GM21423 (cell line): ENCODE data around the gene LRP1-AS.

Experiments used
- ATAC-seq: cut with Tn5 transposase; IDR thresholded peaks from one replicate; pipeline ENCODE4 v1.9.1; 2021; ENCODE audit warnings: mild to moderate bottlenecking, moderate library complexity; ENCODE audit not compliant: unreplicated experiment

LRP1-AS gene

DNA sequence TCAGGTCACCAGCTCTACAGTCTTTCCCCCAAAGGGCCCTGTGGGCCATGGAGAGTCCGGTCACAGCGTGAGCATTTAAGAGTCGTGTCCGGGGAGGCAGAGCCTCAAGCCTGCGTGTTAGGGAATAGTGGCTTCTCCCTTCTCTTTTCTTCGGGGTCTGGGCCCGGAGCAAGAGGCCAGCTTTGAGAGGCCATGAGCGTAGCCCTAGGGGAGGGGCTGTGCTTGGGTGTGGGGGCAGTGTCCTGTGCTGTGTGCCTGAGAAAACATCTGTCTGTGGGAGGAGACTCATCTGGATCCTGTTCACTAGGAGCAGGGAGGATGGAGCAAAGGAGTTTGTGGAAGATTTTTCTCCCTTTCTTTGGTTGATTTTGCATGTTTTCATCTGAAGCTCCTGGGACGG lies 5.3 kb downstream of the LRP1-AS start:
- no peak for ATAC-seq

DNA sequence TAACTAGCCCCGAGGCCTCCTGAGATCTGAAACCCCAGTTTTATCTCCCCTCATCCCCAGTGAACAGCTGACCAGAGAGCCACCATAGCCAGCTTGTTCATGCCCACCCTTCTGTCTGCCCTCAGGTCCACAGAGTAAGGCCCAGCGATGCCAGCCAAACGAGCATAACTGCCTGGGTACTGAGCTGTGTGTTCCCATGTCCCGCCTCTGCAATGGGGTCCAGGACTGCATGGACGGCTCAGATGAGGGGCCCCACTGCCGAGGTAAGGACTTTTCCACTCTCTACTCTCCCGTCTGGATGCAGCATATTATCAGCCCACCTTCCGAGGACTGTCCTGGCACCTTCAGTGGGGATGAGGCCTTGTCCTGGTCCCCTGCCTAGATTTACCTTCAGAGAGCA lies 6.2 kb downstream of the LRP1-AS start:
- ATAC-seq = no peak

DNA sequence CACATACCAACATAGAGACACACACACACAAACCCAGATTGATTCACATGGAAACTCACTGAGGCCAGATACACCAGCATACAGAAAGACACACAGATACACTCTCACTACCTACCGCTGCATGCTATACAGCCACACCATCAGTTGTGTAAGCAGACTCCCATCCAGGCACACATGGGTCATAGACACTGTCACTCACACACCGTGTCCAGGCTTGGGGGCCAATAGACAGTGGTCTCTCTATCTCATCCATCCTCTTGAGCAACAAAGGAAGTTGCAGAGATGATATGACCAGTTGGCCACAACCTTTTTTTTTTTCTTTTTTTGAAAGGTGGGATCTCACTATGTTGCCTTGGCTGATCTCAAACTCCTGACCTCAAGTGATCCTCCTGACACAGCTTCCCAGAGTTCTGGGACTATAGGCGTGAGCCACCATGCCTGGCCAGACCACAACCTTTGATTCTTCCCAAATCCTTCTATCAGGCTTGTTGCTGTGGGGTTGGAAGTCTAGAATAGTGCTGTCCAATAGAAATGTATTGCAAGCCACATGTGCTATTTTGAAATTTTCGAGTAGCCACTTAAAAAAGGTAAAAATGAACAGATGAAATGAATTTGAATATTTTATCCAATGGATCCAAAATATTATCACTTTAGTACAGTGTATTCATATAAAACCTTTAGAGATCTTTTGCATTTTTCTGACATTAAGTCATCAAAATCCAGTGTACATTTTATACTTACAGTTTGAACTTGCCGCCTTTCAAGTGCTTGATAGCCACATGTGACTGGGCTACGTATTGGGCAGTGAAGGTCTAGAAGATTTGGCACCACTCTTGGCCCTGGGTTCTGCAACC lies 7.4 kb downstream of the LRP1-AS start:
- no peak for ATAC-seq

DNA sequence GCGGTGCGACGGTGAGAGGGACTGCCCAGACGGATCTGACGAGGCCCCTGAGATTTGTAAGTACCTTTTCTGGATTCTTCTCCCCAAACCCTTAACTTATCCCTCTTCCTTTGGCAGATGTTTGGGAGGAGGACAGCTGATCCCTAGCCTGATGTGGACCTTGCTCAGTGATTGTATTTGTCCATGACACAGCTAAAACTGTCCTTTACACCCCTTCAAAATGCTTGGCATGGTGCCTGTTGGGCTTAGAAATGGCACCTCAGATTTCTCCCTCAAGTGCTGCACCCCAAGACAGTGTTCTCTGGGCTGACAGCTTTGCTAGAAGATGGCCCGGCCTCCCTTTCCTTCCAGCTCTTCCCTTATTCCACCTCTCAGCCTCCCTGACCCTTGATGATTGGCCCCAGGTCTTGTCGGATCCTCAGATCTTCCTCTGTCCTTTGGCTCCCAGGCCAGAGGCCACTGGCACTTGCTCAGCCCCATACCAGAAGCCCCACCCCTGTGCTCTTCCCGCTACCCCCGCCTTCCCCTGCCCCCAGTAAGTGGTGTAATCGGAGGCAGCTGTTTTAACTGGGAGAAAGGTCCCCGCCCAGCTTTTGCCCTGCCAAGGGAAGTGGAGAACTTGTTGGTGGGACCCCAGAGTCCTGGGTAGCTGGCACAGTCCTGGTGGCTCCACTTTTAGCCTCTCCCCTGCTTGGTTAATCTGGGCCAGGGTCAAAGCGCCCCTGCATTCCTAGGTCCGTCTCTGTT lies 8.7 kb downstream of the LRP1-AS start:
- no peak for ATAC-seq

DNA sequence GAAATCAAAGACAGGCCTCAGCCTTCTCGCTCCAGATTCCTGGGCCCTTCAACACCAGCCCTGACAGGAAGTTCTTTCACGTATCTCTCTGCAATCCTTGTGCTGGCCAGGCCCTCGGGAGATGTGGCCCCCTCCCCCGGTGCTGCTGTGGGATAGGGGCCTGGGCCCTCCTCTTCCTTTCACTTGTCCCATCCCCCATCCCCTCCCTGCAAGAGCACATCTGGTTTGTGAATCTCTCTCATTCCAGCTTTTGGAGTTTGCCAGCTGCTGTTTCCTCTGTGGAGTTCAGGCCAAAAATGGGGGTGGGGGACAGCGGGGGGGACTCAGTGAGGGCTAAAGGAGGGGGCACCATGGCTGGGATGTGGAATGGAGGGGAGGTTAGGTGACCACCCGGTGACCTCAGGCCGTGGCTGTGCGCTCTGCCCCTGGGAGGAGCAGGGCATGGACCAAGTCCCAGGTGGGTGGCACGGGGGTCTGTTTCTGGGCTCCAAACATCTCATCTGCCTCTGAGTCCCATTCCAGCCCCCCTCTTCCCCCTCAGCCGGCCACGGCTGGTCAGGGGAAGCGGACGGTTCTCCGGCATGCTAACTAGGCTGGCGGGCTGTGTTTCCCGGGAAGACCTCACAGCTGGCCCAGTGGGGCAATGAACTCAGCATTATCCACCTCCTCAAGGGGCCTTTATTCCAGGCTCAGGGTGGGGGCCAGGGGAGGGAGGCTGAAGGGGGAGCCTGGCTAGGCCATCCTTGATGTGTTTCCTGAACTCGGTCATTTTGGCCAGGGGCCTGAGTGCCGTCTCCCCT lies 11.7 kb downstream of the LRP1-AS start:
- no peak for ATAC-seq

DNA sequence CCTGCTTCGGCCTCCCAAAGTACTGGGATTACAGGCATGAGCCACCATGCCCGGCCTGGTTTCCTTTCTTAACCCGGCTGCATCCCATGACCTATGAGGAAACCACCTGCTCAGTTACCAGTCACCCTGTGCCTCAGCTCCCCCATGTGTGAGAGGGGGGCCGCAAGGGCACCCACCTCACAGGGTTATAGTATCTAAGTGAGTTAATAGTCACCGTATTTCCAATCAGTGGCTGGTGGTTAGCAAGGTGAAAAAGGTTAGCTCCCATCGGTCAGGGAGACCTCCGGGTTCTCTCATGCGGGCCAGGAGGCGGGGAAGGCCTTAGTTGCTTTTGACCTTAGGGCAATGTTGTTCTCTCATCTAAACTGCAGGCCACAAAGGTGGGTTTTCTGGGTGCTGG lies 12.5 kb downstream of the LRP1-AS start:
- ATAC-seq = no peak

DNA sequence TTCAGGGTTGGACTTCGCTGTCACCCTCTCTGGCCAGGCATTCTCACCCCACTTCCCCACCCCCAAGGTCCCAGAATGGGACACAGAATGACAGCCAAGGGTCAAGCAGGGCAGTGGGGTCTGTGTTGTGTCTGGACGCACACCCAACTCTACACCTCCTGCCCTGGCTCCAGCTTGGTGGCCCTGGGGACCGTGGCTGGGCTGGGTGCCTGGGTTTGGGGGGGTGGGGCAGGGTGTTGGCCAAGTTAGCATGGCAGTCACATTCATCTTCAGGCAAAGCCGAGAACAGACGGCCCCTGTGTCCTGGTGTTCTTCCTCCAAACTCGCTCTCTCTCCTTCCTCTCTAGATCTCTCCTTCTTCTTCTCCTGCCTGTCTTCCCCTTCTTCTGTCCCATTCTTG lies 13.5 kb downstream of the LRP1-AS start:
- no peak for ATAC-seq

DNA sequence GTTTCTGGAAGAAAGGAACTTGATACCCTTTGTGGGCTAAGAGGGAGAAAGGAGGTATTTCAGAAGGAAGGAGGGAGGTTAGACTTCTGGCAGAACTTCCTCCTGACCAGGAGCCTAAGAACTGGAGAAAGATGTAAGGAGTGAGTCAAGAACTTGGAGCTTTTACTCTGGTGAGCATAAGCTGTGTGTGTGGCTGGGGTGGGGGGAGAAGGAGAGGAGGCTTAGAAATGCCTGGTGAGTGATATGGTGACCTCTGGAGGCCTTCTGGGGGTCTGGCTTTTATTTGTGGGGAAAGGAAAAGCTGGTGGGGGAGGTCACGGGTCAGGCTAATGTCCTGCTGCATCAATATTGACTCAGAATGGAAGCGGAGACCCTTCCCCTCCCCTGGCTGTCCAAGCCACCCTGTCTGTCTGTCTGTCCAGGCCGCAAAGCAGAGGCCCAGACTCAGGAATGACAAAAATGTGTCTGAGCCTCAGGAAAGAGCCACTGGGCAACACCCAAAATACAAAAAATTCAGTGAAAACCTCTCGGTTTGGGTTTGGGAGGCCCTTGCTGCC lies 14.3 kb downstream of the LRP1-AS start:
- ATAC-seq = no peak

DNA sequence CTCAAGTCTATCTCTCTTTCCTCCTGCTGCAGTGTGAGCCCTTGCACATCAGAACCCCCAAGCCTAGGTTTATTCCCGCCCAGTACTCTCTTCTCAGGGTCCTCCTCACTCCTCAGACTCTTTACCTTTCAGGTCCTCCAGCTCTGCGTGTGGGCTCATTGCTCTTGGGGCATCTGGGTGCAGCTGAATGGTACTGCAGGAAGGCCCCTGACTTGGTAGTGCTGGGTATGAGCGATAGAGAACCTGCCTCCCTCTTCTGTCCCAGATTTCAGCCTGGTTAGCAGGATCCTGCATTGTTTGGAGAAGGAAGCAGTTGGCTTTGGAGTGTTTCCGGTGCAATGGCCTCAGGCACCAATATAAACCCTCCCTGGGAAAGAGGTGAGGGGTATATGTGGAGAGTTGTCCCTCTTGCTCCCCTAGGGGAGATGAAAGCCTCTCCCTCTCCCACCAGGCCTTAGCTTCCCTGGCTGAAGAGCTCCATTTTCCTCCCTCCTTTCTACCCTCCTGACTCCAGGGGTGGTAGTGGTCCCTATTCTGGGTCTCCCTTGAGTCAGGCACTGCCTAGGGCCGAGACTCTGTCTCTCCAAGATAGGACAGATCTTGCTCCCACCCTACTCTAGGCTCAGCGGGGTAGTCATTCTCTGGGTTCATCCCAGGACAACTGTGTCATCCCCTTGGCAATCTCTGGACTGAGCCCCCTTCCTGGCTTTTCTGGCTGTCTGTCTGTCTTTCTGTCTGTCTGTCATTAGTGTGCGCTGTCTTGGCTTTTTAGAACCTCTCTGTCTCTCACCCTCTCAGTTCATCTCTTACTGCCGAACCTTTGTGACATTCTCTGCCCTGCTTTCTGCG lies 15.3 kb downstream of the LRP1-AS start:
- ATAC-seq = no peak

DNA sequence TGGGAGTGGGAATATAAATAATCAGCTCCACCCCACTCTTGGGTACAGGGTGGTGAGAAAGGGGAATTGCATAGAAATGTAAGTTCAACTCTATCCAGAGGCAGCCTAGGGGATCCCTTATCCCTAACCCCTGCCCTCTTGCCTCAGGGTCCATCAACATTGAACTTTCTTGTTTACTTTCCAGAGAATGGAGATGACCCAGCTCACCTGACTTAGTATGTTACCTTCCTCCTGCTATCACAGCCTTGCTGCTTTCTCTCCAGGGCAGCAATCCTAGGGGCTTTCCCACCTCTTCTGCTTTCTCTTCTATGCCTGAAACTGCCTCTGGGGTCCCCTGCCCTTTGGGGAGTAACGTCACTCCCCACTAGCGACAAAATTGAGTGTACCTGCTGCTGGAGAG lies 16.5 kb downstream of the LRP1-AS start:
- no peak for ATAC-seq

DNA sequence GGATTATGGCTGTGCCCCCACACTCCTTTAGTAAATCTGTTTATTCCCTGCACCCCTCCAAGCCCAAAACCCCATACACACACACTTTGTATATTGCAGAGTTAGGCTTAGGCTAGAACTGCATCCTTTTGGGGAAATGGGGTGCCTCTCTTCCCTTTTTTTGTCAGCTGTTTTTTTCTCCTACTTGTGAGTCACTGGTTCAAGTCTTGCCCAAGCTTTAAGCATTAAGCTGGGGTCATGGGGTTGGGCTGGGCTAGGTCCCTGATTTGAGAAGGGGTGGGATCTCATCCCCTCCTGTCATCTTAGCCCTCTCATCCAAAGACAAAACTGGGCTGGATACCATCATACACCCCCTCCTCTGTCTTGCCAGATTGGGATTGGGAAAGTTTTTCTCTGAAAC lies 17.5 kb downstream of the LRP1-AS start:
- no peak for ATAC-seq

DNA sequence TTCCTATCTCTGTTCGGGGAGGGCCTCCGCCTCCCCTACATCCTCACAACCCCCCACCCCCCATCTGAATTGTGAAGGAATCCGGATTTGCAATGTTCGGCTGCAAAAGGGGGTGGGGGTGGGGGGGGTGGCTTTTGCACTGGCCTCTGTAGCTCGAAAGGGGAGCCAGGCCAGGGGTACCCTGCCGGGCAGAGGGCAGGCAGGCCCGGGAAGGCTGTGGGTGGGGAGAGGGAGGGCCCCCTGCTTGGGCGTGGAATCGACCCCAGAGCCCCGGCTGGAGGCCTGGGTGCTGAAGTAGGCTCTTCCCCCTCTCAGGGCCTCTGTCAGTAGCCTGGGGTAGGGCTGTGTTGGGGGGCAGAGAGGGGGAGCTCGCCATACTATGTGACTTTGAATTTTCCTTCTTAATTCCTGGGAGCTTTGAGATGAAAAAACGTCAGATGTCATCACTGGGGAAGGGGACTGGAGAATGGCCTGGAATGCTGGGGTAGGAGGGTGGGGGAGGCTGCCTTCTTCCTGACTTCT lies 18.0 kb downstream of the LRP1-AS start:
- no peak for ATAC-seq

DNA sequence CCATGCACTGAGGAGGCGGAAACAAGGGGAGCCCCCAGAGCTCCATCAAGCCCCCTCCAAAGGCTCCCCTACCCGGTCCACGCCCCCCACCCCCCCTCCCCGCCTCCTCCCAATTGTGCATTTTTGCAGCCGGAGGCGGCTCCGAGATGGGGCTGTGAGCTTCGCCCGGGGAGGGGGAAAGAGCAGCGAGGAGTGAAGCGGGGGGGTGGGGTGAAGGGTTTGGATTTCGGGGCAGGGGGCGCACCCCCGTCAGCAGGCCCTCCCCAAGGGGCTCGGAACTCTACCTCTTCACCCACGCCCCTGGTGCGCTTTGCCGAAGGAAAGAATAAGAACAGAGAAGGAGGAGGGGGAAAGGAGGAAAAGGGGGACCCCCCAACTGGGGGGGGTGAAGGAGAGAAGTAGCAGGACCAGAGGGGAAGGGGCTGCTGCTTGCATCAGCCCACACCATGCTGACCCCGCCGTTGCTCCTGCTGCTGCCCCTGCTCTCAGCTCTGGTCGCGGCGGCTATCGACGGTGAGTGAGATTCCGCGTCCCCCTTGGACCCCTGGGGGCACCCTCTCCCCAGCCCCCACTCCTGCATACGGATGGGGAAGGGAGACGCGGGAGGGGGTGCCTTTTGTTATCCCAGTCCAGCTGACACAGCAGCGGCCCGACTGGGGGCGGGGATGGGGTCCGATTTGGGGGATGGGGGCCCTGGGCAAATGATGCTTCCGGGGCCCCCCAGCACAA lies 18.7 kb downstream of the LRP1-AS start:
- no peak for ATAC-seq

DNA sequence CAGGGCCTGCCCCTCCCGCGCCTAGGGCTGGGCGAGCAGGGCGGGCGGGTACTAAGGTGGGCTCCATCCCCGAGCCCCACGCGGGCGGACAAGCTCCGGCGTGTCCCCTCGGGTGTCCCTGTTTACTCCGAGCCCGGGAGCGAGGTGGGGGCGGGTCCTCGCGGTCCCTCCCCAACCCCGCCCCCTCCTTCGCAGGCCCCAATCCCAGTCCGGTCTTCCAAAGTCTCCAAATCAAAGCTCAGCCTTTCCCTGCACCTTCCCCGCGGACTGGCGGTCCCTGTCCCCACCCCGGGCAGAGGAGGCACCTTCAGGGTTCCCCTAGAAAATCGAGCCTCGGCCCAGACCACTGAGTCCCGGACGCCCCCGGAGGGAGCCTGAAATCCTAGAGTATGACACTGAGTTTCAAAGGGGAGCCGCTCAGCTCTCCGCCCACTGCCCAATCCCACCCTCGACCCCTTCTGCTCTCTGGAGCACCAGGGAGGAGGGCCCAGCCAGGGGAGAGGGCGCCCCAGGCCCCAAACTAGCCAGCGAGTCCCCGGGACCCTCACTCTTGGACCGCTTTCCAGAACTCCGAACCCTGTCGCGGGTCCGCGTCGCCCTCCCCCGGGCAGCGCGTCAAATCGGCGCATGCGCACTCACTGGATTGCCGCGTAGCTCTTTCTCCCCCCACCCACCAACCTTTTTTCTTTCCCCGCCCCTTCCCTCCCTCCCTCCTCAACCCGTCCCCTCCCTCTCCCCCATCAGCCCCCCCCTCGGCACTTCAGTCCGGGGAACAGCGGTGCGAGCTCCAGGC lies 19.5 kb downstream of the LRP1-AS start, which contains the start of gene LRP1:
Gene LRP1 (plus strand): TSS at position 758 of the 793 bp plus-strand sequence. CDS start 482 bp downstream, outside the sequence.
- ATAC-seq = no peak

DNA sequence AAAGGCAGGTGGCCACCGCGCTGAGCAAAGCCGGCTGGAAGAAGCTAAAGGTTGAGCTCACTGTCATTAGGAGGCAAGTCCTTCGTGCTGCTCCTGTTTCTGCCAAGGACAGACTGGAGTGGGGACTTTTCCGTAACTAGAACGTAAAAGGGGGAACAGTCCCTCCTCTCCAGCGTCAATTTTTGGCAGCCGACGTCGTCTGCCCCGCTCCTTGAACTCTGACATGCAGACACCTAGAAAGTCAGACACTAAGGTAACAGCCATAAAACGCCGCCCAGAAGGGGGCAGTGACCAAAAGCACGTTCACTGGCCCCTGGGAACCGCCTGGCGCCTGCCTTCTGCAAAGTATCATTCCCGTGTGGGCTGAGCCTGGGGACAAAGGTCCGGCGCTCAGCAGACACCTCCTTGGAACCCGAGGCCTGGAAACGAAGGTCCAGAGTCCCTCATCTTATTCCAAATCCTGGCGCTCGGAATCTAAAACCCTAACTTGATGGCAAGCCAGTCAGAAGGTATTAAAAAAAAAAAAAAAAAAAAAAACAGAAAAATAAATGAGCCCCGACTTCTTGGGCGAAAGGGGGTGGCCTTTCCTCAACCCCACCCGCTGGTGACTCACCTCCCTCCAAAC lies 20.2 kb downstream of the LRP1-AS start:
- no peak for ATAC-seq

DNA sequence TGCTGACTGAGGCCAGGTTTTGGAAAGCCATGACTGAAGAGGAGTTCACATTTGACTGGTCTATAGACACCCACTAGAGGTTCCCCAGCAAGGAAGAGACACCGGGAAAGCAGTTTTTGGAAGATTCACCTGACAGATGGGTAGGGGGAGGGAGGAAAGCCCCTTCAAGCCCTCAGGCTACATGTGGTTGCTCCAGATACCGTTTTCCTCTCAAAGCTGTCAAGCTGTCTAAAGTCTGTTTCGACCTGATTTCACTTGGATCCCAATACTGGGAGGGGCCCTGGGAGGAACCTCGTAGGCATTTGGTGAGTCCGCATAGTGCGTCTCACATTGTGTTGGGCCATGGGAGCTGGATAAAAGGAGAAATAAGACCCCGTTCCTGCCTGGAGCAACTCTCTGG lies 20.9 kb downstream of the LRP1-AS start:
- ATAC-seq = no peak

DNA sequence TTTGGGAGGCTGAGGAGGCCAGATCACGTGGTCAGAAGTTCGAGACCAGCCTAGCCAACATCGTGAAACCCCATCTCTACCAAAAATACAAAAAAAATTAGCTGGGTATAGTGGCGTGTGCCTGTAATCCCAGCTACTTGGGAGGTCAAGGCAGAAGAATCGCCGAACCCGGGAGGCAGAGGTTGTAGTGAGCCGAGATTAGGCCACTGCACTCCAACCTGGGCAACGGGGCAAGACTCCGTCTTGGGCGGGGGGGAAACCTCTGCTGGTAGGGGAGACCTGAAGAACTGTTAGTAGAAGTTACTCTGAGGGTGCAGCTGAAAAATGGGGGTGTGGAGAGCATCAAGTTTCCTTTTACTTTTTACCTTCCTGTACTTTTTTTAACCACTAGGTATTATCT lies 21.4 kb downstream of the LRP1-AS start:
- ATAC-seq = no peak

DNA sequence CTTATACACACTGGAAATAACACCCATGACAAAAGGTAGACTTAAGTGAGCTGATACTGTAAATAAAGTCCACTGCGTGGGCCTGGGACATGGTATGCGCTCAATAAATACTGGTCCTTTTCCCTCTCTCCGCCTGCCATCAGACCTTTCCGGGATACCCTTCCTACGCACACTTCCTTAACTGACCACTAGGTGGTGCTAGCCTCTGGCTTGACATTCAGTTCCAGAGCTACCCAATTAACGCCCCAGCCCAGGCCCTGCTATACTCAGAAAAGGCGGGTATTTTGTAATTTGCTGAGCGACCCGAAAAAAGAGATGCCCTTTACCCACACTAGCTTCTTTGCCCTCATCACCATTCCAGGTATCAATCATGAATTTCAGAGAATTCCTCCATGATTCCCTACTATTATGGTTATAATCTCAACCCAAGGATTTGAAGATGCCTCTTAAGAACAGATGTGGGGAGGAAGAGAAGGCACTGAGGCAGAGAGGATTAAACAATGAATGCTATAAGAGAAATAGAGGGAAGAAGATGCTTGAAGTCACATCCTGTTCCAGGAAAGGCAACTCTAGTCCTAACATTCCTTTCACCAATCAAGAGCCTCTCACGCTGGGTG lies 23.1 kb downstream of the LRP1-AS start:
- ATAC-seq = peak; percentile 48
